Activated CD4-positive, alpha-beta memory T cell treated with anti-CD3 and anti-CD28 coated beads for 36 hours (primary cell): ENCODE data around the gene CHRD. TPM values are rescaled to one million over a fixed set of nuclear protein-coding genes. Genes with fewer than 3 reads are reported as not detected.

Experiments
- CTCF ChIA-PET: fragments of 350-600 bp; sonication (Branson Sonifier 250); formaldehyde crosslinking; loops from one replicate; lab custom pipeline; 2021; ENCODE audit warnings: antibody characterized with exemption, inconsistent platforms; lab: Charles Lee
- POLR2A ChIA-PET: fragments of 350-600 bp; sonication (Branson Sonifier 250); formaldehyde crosslinking; loops from one replicate; lab custom pipeline; 2021; ENCODE audit warnings: antibody characterized with exemption; lab: Charles Lee
- DNase-seq: peaks from one replicate; pipeline ENCODE4 v3.0.0-alpha.2; 2020
- H3K27ac Mint-ChIP-seq: one replicate; pipeline ENCODE4 v1.8.0; 2021; ENCODE audit warnings: mixed read lengths
- H3K27me3 Mint-ChIP-seq: one replicate; pipeline ENCODE4 v1.8.0; 2021; ENCODE audit warnings: mixed read lengths
- H3K36me3 Mint-ChIP-seq: one replicate; pipeline ENCODE4 v1.8.0; 2021; ENCODE audit warnings: mixed read lengths
- H3K4me1 Mint-ChIP-seq: one replicate; pipeline ENCODE4 v1.8.0; 2021; ENCODE audit warnings: low read depth, mixed read lengths
- H3K4me3 Mint-ChIP-seq: one replicate; pipeline ENCODE4 v1.8.0; 2021; ENCODE audit warnings: mild to moderate bottlenecking, mixed read lengths
- H3K9me3 Mint-ChIP-seq: one replicate; pipeline ENCODE4 v1.8.0; 2021; ENCODE audit warnings: mixed read lengths
- intact Hi-C: fragments of 100-400 bp; cut with micrococcal nuclease; formaldehyde crosslinking; loops from one replicate; pipeline ENCODE4 v1.15.1; 2023
- total RNA-seq, 2 experiments: library from RNA; stranded (reverse); gene quantifications; one replicate each; pipeline ENCODE4 v1.2.3, GENCODE V29; 2021

The CHRD gene
- total RNA-seq, 2 experiments from 2014 or later: 0.21 TPM; not detected in 1

DNA sequence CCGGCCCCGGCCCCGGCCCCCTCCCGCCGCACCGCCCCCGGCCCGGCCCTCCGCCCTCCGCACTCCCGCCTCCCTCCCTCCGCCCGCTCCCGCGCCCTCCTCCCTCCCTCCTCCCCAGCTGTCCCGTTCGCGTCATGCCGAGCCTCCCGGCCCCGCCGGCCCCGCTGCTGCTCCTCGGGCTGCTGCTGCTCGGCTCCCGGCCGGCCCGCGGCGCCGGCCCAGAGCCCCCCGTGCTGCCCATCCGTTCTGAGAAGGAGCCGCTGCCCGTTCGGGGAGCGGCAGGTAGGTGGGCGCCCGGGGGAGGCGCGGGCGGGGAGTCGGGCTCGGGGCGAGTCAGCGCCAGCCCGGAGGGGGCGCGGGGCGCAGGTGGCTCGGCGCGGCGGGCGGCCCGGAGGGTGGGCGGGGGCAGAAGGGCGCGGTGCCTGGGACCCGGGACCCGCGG is 352 bp downstream of the CHRD start:
- ChIA-PET CTCF (interaction anchor here (0.7 to 1.9 kb wide), 2 partner anchors 8 to 9 kb away, joined by 4 to 17 read pairs; no protein-coding TSS in a partner anchor), POLR2A (no interaction called here)
- Mint-ChIP-seq H3K9me3 (no peaks in the 10 kb centered on the region), H3K4me3 (no peak overlapping the region), H3K36me3 (no peaks in the 10 kb centered on the region), H3K27me3 (peaks cover 60% of the 10 kb centered on the region), H3K4me1 (peaks cover 9% of the 10 kb centered on the region), H3K27ac (no peak overlapping the region)
- intact Hi-C loops: no loop called here
- DNase-seq: peak; percentile 49

DNA sequence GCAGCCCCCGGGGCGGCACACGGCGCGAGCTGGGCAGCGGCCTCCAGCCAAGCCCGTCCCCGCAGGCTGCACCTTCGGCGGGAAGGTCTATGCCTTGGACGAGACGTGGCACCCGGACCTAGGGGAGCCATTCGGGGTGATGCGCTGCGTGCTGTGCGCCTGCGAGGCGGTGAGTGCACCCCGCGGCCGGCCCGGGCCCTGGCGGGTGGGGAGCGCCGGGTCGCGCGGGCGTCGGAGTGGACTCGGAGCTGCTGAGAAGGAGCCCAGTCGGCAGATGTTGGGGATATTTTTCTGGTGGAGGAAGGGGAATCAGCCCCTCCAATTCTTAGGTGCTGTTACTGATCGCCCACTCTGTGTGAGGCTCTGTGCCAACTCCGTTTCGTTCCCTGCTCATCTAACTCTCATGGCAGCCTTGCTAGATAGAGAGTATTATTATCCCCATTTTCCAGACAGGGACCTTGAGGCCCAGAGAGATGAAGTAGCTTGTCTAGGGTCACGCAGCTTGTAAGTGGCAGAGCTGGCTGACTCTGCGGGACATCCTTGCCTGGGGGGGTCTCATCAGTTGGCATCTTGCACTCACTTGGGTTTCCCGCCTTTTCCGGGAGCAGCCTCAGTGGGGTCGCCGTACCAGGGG is 890 bp downstream of the CHRD start:
- H3K4me3 Mint-ChIP-seq: peak overlapping the region; percentile 43
- CTCF ChIA-PET: interaction anchor here (1.3 to 1.9 kb wide), 2 partner anchors 9 to 331 kb away, joined by 5 to 17 read pairs; partner anchors contain the start of gene MAGEF1
- POLR2A ChIA-PET: interaction anchor here (0.6 kb wide), 1 partner anchor 35 kb away, joined by 3 read pairs; no protein-coding TSS in a partner anchor
- peaks cover 56% of the 10 kb centered on the region for H3K27me3 Mint-ChIP-seq
- H3K4me1 Mint-ChIP-seq: peaks cover 9% of the 10 kb centered on the region
- no peak overlapping the region for H3K27ac Mint-ChIP-seq
- intact Hi-C loops: no loop called here
- H3K36me3 Mint-ChIP-seq: no peaks in the 10 kb centered on the region
- no peaks in the 10 kb centered on the region for H3K9me3 Mint-ChIP-seq
- no peak for DNase-seq

DNA sequence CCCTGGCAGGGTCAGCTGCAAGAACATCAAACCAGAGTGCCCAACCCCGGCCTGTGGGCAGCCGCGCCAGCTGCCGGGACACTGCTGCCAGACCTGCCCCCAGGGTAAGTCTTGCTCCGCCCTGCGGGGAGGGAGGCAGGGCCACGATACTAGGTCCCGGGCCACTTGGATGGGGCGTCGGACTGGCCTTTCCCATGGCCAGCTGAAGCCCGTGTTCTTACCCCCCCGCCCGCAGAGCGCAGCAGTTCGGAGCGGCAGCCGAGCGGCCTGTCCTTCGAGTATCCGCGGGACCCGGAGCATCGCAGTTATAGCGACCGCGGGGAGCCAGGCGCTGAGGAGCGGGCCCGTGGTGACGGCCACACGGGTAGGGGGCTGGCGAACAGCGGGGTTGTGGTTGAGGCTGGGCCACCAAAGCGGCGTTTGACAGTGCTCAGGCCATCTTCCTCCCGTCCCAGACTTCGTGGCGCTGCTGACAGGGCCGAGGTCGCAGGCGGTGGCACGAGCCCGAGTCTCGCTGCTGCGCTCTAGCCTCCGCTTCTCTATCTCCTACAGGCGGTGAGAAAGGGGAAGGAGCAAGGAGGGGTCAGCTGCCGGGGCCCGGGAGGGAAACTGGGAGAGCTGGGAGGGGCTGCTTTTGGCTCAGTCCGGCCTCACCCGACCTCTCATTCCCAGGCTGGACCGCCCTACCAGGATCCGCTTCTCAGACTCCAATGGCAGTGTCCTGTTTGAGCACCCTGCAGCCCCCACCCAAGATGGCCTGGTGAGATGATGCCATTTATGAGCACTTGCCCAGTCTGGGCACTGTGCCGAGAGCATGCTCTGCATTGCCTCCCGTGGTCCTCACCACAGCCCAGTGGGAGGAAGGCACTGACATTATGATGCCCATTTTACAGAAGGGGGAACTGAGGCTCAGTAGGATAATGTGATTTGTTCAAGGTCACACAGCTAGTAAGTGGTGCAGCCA is 1.7 kb downstream of the CHRD start:
- DNase-seq: no peak
- POLR2A ChIA-PET: interaction anchor here (0.6 kb wide), 1 partner anchor 34 kb away, joined by 3 read pairs; no protein-coding TSS in a partner anchor

DNA sequence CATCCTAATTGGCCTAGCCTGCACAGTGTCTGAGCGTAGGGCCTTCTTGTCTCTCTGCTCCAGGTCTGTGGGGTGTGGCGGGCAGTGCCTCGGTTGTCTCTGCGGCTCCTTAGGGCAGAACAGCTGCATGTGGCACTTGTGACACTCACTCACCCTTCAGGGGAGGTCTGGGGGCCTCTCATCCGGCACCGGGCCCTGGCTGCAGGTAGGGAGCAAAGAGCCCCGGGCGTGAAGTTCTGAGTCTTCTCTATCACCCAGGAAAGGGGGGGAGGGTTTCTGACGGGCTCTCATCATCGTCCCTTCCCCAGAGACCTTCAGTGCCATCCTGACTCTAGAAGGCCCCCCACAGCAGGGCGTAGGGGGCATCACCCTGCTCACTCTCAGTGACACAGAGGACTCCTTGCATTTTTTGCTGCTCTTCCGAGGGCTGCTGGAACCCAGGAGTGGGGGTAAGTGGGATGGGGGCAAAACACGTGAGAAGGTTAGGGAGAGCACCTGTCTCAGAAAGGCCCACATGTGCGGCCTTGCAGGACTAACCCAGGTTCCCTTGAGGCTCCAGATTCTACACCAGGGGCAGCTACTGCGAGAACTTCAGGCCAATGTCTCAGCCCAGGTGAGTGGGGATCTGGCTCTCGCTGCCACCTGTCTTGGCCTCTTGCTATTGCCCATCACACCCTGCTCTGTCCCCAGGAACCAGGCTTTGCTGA is 2.6 kb downstream of the CHRD start:
- DNase-seq: no peak
- Mint-ChIP-seq H3K27me3 (peaks cover 53% of the 10 kb centered on the region), H3K4me1 (peaks cover 9% of the 10 kb centered on the region), H3K4me3 (no peak overlapping the region), H3K9me3 (no peaks in the 10 kb centered on the region), H3K36me3 (no peaks in the 10 kb centered on the region), H3K27ac (no peak overlapping the region)
- CTCF ChIA-PET: interaction anchor here (1.3 to 1.9 kb wide), 2 partner anchors 11 to 158 kb away, joined by 3 to 17 read pairs; no protein-coding TSS in a partner anchor
- POLR2A ChIA-PET: no interaction called here
- intact Hi-C loops: no loop called here

More for the DNA sequence above, 1.7 kb downstream of the CHRD start:
- Mint-ChIP-seq H3K27me3 (peaks cover 59% of the 10 kb centered on the region), H3K4me1 (peaks cover 9% of the 10 kb centered on the region), H3K36me3 (no peaks in the 10 kb centered on the region), H3K4me3 (no peak overlapping the region), H3K27ac (no peak overlapping the region), H3K9me3 (no peaks in the 10 kb centered on the region)
- intact Hi-C loops: no loop called here
- CTCF ChIA-PET: interaction anchor here (1.3 to 1.9 kb wide), 3 partner anchors 10 to 330 kb away, joined by 3 to 17 read pairs (median 5); partner anchors contain the start of gene MAGEF1

DNA sequence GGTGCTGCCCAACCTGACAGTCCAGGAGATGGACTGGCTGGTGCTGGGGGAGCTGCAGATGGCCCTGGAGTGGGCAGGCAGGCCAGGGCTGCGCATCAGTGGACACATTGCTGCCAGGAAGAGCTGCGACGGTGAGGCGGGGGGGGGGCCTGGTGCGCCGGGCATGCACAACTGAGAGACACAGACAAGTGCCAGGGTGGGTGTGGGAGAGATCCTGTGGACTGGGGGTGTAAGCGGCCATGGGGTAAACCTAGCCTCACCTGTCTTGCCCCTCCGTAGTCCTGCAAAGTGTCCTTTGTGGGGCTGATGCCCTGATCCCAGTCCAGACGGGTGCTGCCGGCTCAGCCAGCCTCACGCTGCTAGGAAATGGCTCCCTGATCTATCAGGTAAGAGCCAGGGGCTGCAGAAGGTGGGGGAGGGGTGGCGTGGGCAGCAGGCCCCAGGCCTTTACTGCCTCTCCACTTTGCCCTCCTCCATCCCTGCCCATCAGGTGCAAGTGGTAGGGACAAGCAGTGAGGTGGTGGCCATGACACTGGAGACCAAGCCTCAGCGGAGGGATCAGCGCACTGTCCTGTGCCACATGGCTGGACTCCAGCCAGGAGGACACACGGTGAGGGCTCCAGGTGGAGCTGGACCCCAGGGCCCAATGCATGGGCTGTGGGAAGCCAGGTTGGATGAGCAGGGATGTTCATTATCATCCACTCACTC is 3.3 kb downstream of the CHRD start:
- Mint-ChIP-seq H3K27me3 (peaks cover 50% of the 10 kb centered on the region), H3K36me3 (no peaks in the 10 kb centered on the region), H3K9me3 (no peaks in the 10 kb centered on the region), H3K4me1 (peaks cover 9% of the 10 kb centered on the region), H3K4me3 (no peak overlapping the region), H3K27ac (no peak overlapping the region)
- intact Hi-C loops: no loop called here
- ChIA-PET POLR2A (interaction anchor here (0.6 kb wide), 1 partner anchor 20 kb away, joined by 3 read pairs; no protein-coding TSS in a partner anchor), CTCF (interaction anchor here (2.3 to 2.4 kb wide), 2 partner anchors 11 to 130 kb away, joined by 6 to 23 read pairs; no protein-coding TSS in a partner anchor)
- DNase-seq: no peak

DNA sequence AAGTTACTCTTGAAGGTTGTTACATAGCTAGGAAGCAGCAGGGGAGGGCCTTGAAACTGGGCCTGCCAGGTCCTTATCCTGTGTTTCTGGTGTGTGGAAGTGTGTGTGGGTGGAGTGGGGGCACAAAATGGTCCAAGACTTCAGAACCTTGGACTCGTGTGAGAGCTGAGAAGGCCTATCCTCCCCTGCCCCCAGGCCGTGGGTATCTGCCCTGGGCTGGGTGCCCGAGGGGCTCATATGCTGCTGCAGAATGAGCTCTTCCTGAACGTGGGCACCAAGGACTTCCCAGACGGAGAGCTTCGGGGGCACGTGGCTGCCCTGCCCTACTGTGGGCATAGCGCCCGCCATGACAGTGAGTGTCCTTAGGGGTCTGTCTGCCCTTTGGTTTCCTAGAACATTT is 4.5 kb downstream of the CHRD start:
- intact Hi-C loops: no loop called here
- no peaks in the 10 kb centered on the region for H3K36me3 Mint-ChIP-seq
- H3K27me3 Mint-ChIP-seq: peaks cover 39% of the 10 kb centered on the region
- no peaks in the 10 kb centered on the region for H3K9me3 Mint-ChIP-seq
- no peak for DNase-seq
- no peak overlapping the region for H3K27ac Mint-ChIP-seq
- H3K4me3 Mint-ChIP-seq: no peak overlapping the region
- H3K4me1 Mint-ChIP-seq: peaks cover 7% of the 10 kb centered on the region
- ChIA-PET POLR2A (no interaction called here), CTCF (interaction anchor here (2.3 to 2.4 kb wide), 2 partner anchors 12 to 129 kb away, joined by 6 to 23 read pairs; no protein-coding TSS in a partner anchor)

DNA sequence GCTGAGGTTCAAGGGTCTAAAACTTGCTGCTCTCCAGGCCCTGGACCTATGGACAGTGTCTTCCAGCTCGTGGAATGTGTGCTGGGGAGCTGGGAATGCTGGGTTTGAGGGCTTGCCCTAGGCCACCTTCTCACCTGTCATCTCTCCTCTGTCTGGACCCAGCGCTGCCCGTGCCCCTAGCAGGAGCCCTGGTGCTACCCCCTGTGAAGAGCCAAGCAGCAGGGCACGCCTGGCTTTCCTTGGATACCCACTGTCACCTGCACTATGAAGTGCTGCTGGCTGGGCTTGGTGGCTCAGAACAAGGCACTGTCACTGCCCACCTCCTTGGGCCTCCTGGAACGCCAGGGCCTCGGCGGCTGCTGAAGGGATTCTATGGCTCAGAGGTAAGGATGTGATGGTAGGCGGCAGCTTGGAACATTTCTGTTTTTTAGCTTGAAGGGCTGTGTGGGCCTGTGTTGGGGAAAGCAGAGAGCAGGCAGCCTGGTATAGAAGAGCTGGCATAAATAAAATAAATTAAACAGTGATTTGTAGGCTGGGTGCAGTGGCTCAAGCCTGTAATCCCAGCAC is 5.1 kb downstream of the CHRD start:
- peaks cover 7% of the 10 kb centered on the region for H3K4me1 Mint-ChIP-seq
- H3K36me3 Mint-ChIP-seq: no peaks in the 10 kb centered on the region
- no peaks in the 10 kb centered on the region for H3K9me3 Mint-ChIP-seq
- CTCF ChIA-PET: interaction anchor here (2.3 to 2.4 kb wide), 2 partner anchors 13 to 129 kb away, joined by 6 to 23 read pairs; no protein-coding TSS in a partner anchor
- intact Hi-C loops: no loop called here
- peaks cover 38% of the 10 kb centered on the region for H3K27me3 Mint-ChIP-seq
- no peak overlapping the region for H3K4me3 Mint-ChIP-seq
- H3K27ac Mint-ChIP-seq: no peak overlapping the region
- DNase-seq: no peak
- POLR2A ChIA-PET: no interaction called here

DNA sequence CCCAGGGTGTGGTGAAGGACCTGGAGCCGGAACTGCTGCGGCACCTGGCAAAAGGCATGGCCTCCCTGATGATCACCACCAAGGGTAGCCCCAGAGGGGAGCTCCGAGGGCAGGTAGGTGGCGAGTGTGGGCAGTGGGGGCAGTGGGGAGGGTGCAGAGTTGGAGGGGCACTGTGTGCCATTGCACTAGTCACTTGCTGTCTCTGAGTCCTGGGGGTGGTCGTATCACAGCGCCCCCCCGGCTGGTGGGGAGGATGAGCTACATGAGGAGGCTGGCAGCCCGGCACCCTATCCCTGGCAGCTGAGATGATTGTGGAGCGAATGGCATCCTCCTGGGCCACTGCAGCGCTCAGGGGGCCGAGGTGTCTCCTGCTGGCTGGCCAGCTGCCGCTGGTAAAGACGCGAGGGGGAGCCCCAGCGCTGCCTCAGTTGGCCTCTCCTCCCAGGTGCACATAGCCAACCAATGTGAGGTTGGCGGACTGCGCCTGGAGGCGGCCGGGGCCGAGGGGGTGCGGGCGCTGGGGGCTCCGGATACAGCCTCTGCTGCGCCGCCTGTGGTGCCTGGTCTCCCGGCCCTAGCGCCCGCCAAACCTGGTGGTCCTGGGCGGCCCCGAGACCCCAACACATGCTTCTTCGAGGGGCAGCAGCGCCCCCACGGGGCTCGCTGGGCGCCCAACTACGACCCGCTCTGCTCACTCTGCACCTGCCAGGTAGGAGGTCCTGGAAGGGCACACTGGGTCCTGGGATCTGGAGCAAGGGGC is 6.4 kb downstream of the CHRD start:
- H3K27ac Mint-ChIP-seq: no peak overlapping the region

DNA sequence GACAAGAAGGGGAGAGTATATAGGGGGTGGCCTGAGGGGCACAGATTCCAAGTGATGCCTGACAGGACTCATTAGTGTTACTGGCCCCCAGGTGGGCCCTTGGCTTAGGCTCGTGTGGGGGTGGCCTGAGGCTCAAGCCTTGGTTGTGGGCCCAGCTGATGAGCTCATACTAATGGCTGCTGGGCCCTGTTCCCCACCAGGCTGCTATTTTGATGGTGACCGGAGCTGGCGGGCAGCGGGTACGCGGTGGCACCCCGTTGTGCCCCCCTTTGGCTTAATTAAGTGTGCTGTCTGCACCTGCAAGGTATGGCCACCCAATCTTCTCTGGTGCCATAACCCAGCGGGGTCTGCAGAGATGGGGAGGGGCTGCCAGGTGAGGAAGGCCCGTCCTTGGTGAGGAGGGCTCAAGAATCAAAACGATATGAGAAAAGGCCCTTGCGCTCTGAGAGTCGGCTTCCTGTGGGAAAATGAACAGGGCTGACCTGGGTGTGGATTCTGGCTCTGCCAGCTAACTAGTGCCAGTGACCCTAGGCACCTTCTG is 7.4 kb downstream of the CHRD start:
- intact Hi-C loops: no loop called here
- no peaks in the 10 kb centered on the region for H3K9me3 Mint-ChIP-seq
- no peak for DNase-seq
- peaks cover 27% of the 10 kb centered on the region for H3K27me3 Mint-ChIP-seq
- POLR2A ChIA-PET: no interaction called here
- no peaks in the 10 kb centered on the region for H3K4me1 Mint-ChIP-seq
- no peaks in the 10 kb centered on the region for H3K36me3 Mint-ChIP-seq
- no peak overlapping the region for H3K27ac Mint-ChIP-seq
- no peak overlapping the region for H3K4me3 Mint-ChIP-seq
- CTCF ChIA-PET: interaction anchor here (1.5 kb wide), 1 partner anchor 15 kb away, joined by 4 read pairs; no protein-coding TSS in a partner anchor

More for the DNA sequence above, 6.4 kb downstream of the CHRD start:
- ChIA-PET POLR2A (interaction anchor here (0.6 kb wide), 1 partner anchor 47 kb away, joined by 3 read pairs; no protein-coding TSS in a partner anchor), CTCF (interaction anchor here (1.5 kb wide), 1 partner anchor 14 kb away, joined by 4 read pairs; no protein-coding TSS in a partner anchor)
- no peak overlapping the region for H3K4me3 Mint-ChIP-seq
- no peaks in the 10 kb centered on the region for H3K36me3 Mint-ChIP-seq
- intact Hi-C loops: no loop called here
- no peak for DNase-seq
- H3K27me3 Mint-ChIP-seq: peaks cover 33% of the 10 kb centered on the region
- no peaks in the 10 kb centered on the region for H3K9me3 Mint-ChIP-seq
- H3K4me1 Mint-ChIP-seq: peaks cover 1% of the 10 kb centered on the region
